ENCODE results near the gene RAB23.

DNA sequence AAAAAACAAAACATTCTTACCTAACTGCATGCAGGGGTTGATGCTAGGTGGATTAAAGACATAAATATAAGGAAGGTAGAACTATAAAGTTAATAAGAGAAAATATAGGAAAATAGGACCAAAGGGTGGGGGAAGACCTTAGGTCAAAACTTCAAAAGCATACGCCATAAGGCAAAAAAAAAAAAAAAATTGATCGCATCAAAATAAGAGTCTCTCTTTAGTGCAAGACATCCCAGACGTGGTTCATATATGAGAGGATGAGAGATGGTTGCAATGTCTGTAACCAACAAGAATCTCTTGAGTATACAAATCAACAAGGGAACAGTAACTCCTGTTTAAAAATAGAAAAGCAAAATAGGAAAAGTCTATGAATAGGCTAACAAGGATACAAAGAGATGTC, 41.5 kb downstream of the RAB23 start:
- TF ChIP-seq, protein P1, sequence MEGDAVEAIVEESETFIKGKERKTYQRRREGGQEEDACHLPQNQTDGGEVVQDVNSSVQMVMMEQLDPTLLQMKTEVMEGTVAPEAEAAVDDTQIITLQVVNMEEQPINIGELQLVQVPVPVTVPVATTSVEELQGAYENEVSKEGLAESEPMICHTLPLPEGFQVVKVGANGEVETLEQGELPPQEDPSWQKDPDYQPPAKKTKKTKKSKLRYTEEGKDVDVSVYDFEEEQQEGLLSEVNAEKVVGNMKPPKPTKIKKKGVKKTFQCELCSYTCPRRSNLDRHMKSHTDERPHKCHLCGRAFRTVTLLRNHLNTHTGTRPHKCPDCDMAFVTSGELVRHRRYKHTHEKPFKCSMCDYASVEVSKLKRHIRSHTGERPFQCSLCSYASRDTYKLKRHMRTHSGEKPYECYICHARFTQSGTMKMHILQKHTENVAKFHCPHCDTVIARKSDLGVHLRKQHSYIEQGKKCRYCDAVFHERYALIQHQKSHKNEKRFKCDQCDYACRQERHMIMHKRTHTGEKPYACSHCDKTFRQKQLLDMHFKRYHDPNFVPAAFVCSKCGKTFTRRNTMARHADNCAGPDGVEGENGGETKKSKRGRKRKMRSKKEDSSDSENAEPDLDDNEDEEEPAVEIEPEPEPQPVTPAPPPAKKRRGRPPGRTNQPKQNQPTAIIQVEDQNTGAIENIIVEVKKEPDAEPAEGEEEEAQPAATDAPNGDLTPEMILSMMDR (IDR thresholded peaks at IDR 0.05), result no peak
- TF ChIP-seq ZFX (IDR thresholded peaks at IDR 0.05; ENCODE audit: borderline replicate concordance), result no peak
